Stimulated activated CD4-positive, alpha-beta T cell treated with anti-CD3 and anti-CD28 coated beads, Interleukin-4, amount 100 ng/mL, for 4 hours (primary cell): ENCODE measurements around the gene GPHN.

Experiments used
- DNase-seq, 2 experiments: peaks; one replicate each; pipeline ENCODE4 v3.0.0-alpha.2; 2020

GPHN gene

DNA sequence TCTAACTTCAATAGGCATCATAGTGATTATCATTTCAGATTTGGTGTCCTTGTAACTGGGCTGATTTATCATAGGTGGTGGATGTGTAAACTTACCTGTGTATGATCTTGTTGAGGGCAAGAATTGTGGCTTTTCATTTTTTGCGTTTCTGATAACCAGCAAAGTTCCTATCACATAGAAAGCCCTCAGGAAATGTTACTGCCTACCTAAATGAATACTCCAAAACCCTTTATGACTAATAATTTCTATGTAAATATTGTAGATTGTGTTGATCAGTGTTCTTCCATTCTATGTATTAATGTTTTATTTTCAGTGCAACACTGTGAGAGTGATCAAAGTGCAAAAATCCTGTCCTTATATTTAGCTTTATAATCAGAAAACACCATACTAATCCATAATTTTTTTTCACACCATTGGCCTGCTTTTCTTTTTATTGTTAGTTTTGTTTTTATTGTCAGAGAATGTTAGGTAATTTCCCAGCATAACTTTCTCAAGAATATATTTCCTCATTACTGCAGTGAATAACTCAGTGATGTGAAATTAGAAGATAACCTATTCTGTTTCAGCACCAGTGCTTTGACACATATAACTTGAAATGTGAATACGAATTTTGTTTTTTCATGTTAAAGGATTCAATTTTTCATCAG is 94.1 kb downstream of the GPHN start:
- no peak for DNase-seq

DNA sequence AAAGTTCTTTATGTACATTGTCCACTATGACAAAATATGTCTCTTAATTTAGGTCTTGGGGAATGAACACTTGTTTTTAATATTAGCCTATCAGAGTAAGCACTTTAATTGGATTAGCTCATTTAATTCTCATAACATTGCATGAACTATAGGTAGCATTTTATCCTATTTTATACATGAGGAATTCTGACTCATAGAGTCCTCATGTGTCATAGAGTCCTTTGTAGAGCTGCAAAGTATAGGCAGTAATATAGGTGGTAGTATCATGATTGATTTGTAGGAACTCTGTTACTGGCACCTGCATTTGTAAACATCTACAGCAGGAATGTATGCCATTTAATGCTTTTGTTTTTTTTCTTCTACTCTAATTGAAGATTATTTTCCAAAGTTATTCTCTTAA is 96.0 kb downstream of the GPHN start:
- no peak for DNase-seq

DNA sequence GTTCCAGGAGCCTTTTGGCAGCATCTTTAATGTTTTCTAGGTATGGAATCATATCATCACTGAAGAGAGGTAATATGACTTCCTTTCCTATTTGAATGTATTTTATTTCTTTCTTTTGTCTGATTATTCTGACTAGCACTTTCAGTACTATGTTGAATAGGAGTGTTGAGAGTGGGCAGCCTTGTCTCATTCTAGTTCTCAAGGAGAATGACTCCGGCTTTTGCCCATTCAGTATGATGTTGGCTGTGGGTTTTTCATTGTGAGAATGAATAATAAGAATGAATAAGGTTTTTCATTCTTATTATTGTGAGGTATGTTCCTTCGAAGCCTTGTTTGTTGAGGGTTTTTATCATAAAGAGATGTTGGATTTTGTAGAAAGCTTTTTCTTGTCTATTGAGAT is 98.9 kb downstream of the GPHN start:
- no peak for DNase-seq

DNA sequence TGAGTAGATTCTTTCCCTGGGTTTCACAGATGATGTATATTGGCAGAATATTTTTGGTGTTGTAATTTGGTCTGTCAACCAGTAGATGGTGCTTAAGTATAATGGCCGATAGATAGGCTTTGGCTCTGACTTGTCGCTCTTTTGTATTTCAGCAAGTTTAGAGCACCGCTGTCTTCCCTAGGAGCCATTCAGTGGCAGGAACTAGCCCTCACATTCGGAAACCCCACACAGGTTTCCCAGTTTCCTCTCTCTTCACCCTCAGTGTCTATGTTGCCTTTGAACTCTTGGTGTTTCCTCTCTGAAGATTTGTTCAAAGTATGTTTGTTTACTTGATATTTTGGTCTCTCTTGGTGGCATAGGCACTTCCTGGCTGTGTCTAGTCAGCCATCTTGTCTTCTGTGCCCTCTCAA is 102.2 kb downstream of the GPHN start:
- no peak for DNase-seq

DNA sequence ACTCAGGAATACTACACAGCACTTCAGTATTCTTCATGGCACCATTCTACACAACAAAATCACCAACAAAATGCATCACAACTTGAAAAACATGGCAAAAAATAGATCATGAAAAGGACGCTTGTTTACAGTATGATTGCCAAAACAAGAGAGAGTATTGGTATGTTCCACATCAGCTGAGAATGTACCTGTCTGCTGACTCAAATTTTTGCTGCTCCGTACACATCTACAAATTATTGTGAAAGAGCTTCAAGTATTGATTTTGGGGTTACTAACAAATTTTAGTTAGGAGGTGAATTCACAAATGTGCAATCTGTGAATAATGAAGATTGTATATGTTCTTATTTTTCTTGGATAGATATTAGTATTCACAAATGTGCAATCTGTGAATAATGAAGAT is 105.4 kb downstream of the GPHN start:
- no peak for DNase-seq

DNA sequence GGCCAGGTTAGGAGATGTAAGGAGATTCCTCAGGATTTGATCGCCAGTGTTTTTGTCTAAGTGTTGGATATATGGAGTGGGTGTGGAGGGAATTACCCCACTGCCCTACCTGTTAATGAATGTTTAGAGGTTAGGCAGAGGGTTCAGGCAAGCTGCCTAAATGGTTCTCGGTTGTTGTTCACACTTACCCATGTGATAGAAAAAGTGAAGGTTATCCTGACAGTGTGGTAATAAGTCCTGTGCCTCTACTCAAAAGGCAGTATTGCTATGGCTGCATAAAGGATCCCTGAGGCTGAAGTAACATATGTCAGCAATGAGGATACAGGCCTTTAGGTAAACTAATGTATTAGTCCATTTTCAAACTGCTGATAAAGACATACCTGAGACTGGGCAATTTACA is 112.0 kb downstream of the GPHN start:
- DNase-seq: no peak

DNA sequence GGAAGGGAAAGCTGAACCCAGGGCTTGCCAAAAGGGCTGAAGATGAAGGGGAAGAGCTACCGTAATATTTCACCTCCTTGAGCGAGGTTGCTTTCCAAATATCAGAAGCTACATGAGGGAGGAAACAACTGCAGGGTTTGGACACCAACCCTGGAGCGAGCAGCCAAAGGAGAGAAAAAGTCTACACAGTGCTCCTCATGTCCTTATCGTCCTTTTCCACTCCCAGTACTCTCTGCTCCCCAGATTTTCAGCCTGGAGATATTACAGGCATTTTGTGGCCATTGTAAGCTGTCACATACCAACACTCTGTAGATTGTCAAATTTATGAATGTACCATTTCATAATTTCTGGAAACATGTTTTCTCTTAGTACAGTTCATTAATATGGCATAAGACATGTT is 115.9 kb downstream of the GPHN start:
- no peak for DNase-seq

DNA sequence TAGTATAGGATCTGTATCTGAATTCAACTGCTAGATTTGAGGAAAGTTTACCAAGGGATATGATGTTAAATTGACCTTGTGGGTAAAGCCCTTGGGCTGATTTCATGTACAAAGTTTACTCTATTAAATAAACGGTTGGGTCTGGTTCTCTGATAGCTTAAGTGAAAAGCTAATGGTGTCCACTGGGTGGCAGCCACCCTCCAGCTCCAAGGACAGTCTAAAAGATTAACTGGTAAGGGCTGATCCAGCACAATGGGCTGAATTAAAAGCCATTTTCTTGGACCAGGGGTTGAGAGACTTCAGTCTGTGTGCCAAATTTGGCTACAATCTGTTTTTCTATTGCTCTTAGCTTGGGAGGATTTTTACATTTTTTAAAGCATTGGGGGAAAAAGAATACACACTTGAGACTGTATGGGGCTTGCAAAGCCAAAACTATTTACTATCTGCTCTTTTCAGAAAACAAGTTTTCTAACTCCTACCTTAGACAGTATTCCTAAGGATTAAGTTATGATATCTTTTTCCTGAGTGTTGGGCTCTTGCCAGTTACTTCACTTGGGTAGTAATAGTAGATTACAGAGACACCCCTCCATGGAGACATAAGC is 116.5 kb downstream of the GPHN start:
- DNase-seq: peak; percentile 6 to 32

DNA sequence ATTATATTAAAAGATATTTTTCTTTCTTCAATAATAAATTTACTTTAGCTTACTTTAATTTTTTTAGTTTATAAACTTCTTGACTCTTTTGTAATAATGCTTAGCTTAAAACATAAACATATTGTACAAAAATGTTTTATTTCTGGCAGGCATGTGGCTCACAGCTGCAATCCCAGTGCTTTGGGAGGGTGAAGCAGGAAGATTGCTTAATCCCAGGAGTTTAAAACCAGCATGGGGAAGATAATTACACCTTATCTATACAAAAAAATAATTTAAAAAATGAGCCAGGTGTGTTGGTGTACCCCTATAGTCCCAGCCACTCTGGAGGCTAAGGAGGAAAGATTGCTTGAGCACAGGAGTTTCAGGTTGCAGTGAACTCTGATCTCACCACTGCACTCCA is 120.7 kb downstream of the GPHN start:
- no peak for DNase-seq

DNA sequence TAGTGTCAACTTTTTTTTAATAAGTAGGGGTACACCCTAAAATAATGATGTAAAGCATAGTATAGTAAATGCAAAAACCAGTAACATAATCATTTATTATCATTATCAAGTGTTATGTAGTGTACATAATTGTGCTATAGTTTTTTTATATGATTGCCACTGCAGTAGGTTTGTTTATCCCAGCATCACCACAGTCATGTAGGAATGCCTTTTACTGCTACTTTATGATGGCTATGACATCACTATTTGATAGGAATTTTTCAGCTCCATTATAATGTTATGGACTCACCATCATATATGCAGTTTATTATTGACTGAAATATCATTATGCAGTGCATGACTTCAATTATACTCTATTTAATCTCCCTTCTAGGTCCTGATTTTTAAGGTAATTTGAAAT is 121.6 kb downstream of the GPHN start:
- no peak for DNase-seq

DNA sequence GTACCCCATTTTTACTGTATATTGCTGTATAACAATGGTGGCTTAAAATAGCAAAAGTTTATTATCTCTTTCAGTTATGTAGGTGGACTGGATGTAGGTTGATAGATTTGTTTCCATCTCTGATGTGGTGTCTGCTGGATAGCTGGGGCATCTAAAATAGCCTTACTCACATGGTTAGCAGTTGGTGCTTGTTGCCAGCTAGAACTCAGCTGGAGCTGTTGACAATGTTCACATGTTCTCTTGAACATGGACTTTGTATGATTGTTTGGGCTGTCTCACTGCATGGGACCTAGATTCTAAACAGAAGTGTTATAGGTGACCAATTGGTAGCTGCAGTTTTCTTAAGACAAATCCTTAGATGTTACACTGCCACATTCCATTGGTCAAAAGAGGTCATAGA is 126.9 kb downstream of the GPHN start:
- no peak for DNase-seq

DNA sequence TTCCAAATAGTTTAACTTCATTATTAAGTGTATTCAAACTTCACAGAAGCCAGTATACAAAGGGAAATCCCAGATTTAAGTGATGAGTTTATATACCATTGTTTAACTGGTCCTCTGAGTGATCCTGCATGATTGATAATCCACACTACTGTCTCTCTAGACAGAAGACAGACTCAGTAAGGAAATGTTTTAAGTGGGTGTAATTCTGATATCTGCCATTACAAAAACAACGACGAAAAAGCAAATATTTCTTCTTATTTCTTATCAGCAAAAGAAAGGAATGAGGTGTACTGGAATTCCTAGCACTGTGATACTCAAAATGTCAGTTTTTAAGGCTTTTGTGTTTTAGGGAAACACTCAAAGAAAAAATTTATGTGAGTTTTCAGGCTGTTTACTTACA is 127.5 kb downstream of the GPHN start:
- DNase-seq: no peak

DNA sequence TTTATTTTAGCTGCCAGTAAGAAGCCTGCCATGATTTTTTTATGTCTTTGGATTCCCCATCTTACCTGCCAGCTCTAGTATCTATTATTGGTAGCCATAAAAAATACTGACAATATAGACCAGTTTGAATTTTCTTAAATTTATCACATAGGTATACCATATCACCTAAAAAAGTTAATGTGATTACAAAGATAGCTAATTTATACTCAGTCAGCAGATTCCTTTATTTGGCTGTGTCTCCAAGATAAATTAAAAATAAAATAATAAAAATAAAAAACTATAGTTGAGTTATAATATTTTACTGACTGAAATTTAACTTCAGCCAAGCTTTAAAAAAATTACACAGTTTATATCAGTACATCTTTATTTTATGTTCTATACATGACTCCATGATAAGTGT is 128.3 kb downstream of the GPHN start:
- DNase-seq: no peak

DNA sequence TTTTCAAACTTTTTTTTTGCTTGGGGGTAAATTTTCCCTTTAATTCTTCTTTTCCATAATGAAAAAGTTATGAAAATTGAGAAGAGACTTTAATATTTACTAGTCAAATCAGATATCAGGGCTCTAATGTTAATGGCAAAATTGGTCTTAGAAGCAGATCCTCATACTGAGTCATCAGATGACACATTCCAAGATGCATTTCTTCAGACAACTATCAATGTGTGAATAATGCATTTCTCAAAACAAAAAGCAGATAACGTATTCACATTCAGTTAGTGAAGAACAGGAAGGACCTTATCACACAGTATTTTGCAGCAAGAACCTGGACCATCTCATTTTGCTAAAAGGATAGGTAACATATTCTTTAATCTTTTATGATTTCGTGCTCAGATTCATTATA is 130.7 kb downstream of the GPHN start:
- DNase-seq: no peak

DNA sequence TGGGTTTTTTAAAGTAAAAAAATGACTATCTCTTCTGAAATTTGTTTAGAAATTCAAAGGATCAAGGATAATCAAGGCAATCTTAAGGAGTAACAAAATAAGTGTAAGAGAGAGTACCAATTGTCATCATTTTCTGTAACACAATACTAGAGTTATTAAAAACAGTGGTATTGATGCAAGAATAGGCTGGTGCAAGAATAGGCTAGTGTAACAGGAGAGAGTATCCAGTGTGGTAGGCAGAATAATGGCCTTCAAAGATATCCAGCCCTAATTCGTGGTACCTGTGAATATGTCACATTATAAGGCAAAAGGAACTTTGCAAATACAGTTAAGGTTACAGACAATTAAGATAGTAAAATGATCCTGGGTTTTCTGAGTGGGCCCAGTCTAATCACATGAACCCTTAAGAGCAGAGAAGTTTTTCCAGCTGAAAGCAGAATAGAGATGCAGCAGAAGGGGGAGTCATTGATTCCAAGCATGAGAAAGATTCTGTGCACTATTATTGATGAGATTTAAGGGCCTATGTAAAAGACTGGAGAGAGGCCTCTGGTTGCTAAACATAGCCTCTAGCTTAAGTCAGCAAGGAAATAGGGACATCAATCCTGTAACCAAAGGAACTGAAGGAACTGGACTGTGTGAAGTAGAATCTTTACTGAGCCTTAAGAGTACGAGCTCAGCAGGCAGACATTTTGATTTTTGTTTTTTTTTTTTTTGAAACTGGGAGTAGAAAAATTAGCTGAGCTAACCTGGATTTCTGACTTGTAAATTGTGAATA is 134.1 kb downstream of the GPHN start:
- no peak for DNase-seq

DNA sequence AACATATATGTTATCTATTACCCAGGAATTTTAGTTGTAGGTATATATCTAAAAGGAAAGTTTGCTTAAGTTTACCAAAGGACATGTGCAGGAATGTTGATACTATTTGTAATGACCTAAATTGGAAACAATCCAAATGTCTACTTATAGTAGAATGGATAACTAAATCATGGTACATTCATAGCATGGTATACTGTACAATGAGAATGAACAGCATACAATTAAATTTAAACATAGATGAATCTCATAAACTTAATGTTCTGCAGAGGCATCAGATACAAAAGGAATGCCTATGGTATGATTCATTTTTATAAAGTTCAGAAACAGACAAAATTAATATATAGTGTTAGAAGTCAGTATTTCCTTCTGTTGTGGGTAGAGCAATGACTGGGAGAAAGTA is 135.4 kb downstream of the GPHN start:
- DNase-seq: no peak

DNA sequence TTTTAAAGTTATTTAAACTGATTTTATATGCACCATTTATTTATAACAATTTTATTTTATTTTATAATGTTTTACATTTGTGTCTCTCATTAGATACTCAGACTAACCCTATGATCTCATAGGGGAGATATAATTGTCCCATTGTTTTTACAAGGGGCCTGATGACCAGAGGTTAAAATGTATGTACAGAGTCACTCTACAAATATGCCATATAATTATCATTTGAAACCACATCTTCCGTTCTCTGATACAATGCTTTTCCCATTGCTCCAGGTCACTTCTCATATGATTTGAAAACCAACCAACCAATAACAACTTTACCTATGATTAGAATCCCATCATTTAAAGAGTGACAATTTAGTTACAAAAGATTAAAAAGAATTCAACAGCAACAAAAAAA is 137.8 kb downstream of the GPHN start:
- DNase-seq: no peak

DNA sequence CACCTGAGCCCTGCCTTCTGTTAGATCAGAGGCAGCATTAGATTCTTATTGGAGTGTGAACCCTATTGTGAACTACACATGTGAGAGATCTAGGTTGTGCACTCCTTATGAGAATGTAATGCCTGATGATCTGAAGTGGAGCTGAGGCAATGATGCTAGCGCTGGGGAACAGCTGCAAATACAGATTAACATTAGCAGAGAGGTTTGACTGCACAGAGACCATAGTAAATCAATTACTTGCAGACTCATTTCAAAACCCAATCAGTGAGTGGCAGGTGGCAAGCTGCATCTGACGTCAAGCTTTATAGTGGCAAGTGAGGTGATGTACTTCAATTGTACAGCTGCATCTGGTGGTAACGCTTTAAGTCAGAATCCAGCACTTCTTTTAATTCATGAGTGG is 141.6 kb downstream of the GPHN start:
- DNase-seq: no peak

DNA sequence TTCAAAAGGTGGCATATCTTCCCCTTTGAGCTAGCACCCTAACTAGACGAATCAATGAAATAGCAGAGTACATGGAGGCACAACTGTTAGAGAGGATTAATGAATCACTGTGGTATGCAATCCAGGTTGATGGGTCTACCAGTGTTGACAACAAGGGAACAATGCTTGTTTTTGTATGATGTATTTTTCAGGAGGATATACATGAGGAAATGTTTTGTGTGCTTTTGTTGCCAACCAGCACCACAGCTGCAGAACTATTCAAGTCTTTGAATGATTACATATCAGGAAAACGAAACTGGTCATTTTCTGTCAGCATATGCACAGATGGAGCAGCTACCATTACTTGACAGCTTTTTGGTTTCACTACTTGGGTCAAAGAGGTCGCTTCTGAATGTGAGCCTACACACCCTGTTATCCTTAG is 142.6 kb downstream of the GPHN start:
- DNase-seq: no peak

DNA sequence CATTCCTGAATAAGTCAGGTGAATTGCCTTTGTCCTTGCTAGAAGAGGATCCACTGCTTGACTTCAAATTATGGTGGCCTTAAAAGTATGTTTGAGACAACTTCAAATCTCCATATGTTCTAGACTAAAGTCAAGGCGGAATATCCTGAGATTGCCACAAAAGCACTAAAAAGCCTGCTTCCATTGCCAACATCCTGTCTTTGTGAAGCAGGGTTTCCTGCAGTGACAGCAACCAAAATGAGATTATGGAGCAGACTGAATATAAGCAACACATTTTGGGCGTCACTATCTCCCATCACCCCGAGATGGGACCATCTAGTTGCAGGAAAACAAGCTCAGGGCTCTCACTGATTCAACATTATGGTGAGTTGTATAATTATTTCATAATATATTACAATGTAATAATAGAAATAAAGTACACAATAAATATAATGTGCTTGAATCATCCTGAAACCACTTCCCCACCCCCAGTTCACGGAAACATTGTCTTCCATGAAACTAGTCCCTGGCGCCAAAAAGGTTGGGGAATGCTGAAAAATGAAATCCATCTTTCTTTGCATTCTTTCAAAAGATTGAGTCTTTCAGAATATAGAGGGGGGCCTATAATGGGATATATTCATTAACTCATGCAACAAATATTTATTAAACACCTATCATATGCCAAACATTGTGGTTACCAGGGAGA is 143.7 kb downstream of the GPHN start:
- no peak for DNase-seq

DNA sequence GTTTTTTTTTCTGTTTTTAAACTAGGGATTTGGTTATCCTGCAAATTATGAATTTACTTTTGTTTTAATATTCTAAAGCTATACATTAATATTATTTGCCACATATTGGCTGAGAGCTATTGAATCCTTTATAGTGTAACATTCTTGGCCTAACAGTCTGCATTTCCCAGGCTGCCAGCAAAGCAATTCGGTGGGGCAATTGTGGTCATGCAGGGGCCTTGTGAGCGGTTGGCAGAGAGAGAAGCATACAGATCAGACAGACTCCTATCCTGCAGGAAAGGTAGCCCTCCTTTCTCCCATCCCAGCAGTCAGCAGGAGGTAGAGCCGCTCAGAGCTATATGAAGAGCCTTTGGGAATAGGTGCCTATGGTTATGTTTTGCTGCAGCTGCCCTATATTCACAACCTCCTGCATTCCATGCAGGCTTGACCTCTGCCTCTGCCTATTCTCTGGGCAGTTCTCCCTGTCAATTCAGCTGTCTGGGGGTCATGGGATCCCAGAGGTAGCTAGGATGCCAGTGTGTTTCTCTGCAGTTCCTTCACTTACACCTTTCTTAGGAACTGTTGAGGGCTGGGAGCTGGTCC is 144.7 kb downstream of the GPHN start:
- no peak for DNase-seq

DNA sequence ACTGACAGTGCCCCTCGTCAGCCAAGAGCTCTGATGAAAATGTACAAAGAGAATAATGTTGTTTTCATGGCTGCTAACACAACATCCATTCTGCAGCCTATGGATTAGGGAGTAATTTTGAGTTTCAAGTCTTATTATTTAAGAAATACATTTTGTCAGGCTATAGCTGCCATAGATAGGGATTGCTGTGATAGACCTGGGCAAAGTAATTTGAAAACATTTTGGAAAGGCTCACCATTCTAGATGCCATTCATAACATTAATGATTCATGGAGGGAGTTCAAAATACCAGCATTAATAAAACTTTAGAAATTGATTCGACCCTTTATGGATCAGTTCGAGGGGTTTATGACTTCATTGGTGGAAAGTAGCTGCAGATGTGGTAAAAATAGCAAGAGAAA is 149.8 kb downstream of the GPHN start:
- DNase-seq: no peak

DNA sequence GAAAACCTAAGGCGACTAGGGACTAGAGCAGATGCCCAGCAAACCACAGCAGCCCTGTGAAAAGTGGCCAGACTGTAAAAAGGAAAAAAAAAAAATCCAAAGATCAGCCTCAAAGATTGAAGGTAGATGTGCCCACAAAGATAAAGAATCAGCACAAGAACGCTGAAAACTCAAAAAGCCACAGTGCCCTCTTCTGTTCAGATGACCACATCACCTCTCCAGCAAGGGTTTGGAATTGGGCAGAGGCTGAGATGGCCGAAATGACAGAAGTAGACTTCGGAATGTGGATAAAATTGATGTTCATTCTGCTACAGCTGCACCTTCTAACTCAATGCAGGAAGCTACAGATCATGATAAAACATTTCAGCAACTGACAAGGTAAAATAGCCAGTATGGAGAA is 154.4 kb downstream of the GPHN start:
- DNase-seq: no peak

DNA sequence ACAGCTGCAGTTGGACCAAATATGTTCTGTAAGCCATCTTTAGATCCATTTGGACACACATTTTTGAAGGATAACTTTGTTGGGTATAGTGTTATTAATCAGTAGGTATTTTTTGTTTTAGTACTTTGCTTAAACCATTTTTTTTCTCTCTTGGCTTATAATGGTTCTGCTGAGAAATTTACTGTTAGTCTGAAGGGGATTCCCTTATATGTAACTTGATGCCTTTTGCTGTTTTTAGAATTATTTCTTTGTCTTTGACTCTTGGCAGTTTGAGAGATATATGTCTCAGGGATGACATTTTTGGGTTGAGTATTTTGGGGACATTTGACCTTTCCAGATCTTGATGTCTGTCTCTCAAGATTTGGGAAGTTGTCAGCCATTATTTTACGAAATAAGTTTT is 169.8 kb downstream of the GPHN start:
- no peak for DNase-seq
